NCI-H82 (cell line): Measurements from ENCODE around the gene AKT1S1.
"Not testable (repeated sequence)": the region's sequence is repeated elsewhere in the genome, so short reads cannot be mapped to it uniquely, and the experiment has no call there.

Experiments
- DNase-seq: peaks from one replicate; lab custom pipeline; 2025; lab: John Stamatoyannopoulos, UW

The AKT1S1 gene

GRCh38 chr19:49877020-49877878, at the start of gene AKT1S1, which contains the start of gene TBC1D17:
TSS of gene AKT1S1 (minus strand) at chr19:49877355. CDS start at chr19:49873295, 4,060 bp downstream.
TSS of gene TBC1D17 (plus strand) at chr19:49877702. CDS start at chr19:49877724, 22 bp downstream.
- DNase-seq: peak; percentile 100

DNA sequence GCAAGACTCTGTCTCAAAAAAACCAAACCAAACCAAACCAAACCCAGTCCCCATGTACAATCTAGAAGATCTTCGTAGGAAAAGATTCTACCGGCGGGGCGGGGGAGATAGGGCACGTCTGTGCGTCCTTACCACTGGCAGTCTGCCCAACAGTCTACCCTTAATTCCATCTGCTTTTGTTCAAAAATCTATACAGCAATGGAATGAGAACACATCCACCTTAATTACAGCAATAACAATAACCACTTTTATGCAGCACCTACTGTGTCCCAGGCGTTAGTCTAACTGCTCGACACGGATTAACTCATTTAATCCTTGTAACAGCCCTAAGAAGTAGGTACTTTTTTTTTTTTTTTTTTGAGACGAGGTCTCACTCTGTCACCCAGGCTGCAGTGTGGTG, 49.4 kb upstream of the AKT1S1 start:
- DNase-seq: peak; percentile 52

- no peak for DNase-seq
Measured at GRCh38 chr19:49925486-49925885, 48.3 kb upstream of the AKT1S1 start.

DNA sequence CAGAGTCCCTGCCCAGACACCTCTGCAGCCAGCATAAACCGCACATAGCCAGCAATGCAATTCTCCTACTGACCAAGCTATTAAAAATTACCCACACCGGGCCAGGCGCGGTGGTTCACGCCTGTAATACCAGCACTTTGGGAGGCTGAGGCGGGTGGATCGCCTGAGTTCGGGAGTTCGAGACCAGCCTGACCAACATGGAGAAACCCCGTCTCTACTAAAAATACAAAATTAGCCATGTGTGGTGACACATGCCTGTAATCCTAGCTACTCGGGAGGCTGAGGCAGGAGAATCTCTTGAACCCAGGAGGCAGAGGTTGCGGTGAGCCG, 47.7 kb upstream of the AKT1S1 start:
- not testable (repeated sequence) for DNase-seq

GRCh38 chr19:49924004-49924880, 47.1 kb upstream of the AKT1S1 start:
- no peak for DNase-seq

- DNase-seq: no peak
Measured at GRCh38 chr19:49923055-49924003, 46.2 kb upstream of the AKT1S1 start.

- DNase-seq: no peak
Measured at GRCh38 chr19:49921871-49922795, 45.0 kb upstream of the AKT1S1 start.

- DNase-seq: no peak
Measured at GRCh38 chr19:49920624-49921363, 43.6 kb upstream of the AKT1S1 start.

DNA sequence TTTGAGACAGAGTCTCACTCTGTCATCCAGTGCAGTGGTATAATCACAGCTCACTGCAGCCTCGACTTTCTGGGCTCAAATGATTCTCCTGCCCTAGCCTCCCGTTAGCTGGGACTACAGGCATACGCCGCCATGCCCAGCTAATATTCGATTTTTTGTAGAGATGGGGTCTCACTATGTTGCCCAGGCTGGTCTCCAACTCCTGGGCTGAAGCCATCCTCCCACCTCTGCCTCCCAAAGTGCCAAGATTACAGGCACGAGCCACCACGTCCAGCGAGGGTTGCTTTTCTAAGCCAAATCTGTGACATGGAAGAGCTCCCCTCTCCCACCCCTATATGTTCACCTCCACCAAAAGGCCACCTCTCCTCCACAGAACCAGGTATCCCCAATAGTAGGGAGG, 40.9 kb upstream of the AKT1S1 start:
- DNase-seq: no peak

DNA sequence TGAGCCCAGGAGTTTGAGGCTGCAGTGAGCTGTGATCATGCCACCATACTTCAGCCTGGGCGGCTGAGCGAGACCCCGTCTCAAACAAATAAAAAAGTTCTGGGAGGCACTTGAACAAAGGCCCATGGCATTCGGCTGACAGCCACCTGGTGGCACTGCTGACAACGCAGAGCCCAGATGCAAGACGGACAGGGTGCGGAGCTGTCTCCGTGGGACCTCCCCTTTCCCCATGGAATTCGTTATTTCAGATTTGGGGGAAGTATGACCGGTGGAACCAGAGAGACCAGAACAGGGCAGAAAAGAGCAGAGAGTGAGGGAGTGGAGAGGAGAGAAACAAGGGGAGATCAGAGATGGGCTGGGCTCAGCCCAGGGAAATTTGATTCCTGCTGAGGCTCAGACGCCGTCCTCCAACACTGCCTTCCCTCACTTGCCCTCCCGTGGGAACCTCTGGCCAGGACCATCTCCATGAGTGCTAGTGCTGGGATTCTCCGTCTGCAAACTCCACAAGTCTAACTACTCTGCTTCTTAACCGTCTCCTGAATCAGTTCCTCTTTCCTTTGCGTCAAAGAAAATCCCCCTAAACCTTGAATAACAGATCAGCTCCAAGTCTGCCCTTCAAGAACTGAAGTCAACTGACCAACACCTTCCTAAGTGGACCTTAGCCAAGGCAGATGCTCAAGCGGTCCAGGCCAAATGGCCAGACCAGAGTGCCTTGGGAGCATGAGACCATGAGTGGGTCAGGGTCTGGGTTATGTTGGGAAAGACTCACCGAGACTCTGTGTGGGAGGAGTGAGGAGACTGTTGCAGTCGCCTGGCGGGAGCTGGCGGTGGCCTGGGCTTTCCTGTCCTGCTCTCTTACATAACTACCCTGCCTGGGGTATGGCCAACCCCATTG, 39.9 kb upstream of the AKT1S1 start:
- no peak for DNase-seq

- no peak for DNase-seq
Measured at GRCh38 chr19:49915271-49915670, 38.1 kb upstream of the AKT1S1 start.

DNA sequence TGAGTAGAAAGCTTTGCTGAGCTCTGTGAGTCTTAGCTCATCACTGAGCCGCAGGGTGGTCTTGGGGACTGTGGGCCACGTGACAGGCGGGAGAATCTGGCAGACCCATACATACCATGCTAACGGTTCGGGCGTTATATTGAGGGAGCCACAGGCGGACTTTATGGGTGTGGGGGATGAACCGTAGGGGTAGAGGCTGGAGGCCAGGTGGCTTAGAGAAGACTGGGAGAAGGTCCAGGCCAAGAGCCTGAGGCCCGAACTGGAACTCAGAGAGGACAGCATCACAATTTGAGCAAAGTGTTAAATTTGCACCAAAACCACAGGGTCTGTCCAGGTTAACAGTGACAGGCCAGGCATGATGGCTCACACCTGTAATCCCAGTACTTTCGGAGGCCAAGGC, 36.6 kb upstream of the AKT1S1 start:
- no peak for DNase-seq

- no peak for DNase-seq
Measured at GRCh38 chr19:49912965-49913685, 36.0 kb upstream of the AKT1S1 start.

- DNase-seq: no peak
Measured at GRCh38 chr19:49911381-49912145, 34.4 kb upstream of the AKT1S1 start.

DNA sequence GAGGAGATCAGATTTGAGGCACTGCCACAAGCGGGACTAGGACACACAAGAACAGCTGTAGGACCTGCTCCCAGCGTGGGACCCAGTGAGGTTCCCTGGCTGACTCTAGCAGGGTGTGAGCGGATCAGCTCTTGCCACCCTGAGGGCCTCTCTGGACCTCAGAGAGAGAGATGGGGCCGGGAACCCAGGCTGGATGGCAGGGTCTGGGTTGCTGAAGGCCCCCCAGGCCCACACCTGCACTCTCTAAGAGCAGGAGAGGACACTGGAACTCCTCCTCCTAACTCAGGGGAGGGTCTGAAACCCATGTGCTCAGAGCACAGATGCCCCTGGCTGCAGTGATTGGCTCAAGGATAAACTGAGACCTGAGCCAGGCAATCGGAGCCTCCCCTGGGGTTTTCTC, 33.0 kb upstream of the AKT1S1 start:
- DNase-seq: no peak

- no peak for DNase-seq
Measured at GRCh38 chr19:49908480-49909420, 31.6 kb upstream of the AKT1S1 start.
